Gastroesophageal sphincter (tissue), 4 donors: ENCODE results near the gene SLC25A33. TPM values are rescaled to one million over a fixed set of nuclear protein-coding genes. Genes with fewer than 3 reads are reported as not detected.

ENCODE experiments used
- ATAC-seq: fragments of 150-250 bp; one replicate; pipeline ENCODE4 v1.9.1; 2016; ENCODE audit warnings: mild to moderate bottlenecking, moderate library complexity
- H3K27ac ChIP-seq, 4 donors: fragments of 200-600 bp; sonication (generic) in 3 of 4; 1 replicate in 3 of 4; 2 replicates in 1 of 4; pipeline ENCODE4 v1.5.1; 2016 to 2019
- H3K27me3 ChIP-seq: fragments of 200-600 bp; sonication (generic); one replicate; pipeline ENCODE4 v1.5.1; 2019
- H3K36me3 ChIP-seq, 2 donors: fragments of 200-600 bp; sonication (generic); one replicate each; pipeline ENCODE4 v1.5.1; 2019; ENCODE audit warnings: control low read depth in 1 of 2
- H3K4me1 ChIP-seq, 3 donors: fragments of 200-600 bp; sonication (generic); 1 replicate in 2 of 3; 2 replicates in 1 of 3; pipeline ENCODE4 v1.5.1; 2016 to 2019; ENCODE audit warnings: control low read depth in 2 of 3
- H3K4me3 ChIP-seq, 2 donors: fragments of 200-600 bp; sonication (generic); one replicate each; pipeline ENCODE4 v1.5.1; 2019; ENCODE audit warnings: mild to moderate bottlenecking in 1 of 2, moderate library complexity in 1 of 2
- H3K9me3 ChIP-seq, 3 donors: fragments of 200-600 bp; sonication (generic); one replicate each; pipeline ENCODE4 v1.5.1; 2017 to 2019; ENCODE audit warnings: control low read depth in 2 of 3
- CTCF ChIP-seq, 4 experiments: fragments of 200-600 bp in 2 of 4; fragments of 450-650 bp in 2 of 4; sonication (generic) in 1 of 4; IDR thresholded peaks; one replicate each; pipeline ENCODE4 v1.5.1; 2017 to 2019; ENCODE audit warnings: antibody characterized with exemption in 4 of 4, mild to moderate bottlenecking in 2 of 4, moderate library complexity in 2 of 4
- EP300 ChIP-seq: sonication (generic); formaldehyde crosslinking; IDR thresholded peaks from one replicate; pipeline ENCODE4 v1.6.1; 2017; ENCODE audit warnings: antibody characterized with exemption, mild to moderate bottlenecking
- POLR2A ChIP-seq, 2 donors: fragments of 450-650 bp; IDR thresholded peaks; one replicate each; pipeline ENCODE4 v1.6.1; 2017; ENCODE audit warnings: antibody characterized with exemption in 2 of 2, mild to moderate bottlenecking in 2 of 2, moderate library complexity in 1 of 2
- POLR2AphosphoS5 ChIP-seq: sonication (generic); formaldehyde crosslinking; IDR thresholded peaks from one replicate; pipeline ENCODE4 v1.6.1; 2017; ENCODE audit warnings: antibody characterized with exemption
- WGBS, 2 donors: methylation state at CpG; one replicate each; pipeline ENCODE4 v1.1.5; 2018; ENCODE audit warnings: low coverage in 1 of 2; 5-methylcytosine and 5-hydroxymethylcytosine counted together
- total RNA-seq, 4 donors: library from RNA; depleted of rRNA; stranded (reverse); fragments of >200 nt; gene quantifications; one replicate each; pipeline ENCODE4 v1.1.0, GENCODE V29; 2016

Gene SLC25A33
- total RNA-seq, 4 donors from 2014 or later, result 7.0 to 11.5 (median 10.5) TPM

GRCh38 chr1:9575486-9575885 lies 36.2 kb downstream of the SLC25A33 start:
- no peak overlapping the region for H3K27ac ChIP-seq
- no peak for ATAC-seq
- no peaks in the 10 kb centered on the region for H3K9me3 ChIP-seq
- H3K4me1 ChIP-seq, result no peaks in the 10 kb centered on the region
- no peaks in the 10 kb centered on the region for H3K27me3 ChIP-seq
- TF ChIP-seq POLR2AphosphoS5, result no peak
- TF ChIP-seq EP300, result no peak
- TF ChIP-seq CTCF (IDR thresholded peaks at IDR 0.05), result no peak
- no peak for TF ChIP-seq POLR2A (IDR thresholded peaks at IDR 0.05)
- 72 to 85% methylated on average over 3 to 6 of the region's 6 CpGs for WGBS, 2 donors
- peaks cover 0 to 72% of the 10 kb centered on the region in 2 donors for H3K36me3 ChIP-seq
- no peak overlapping the region for H3K4me3 ChIP-seq

DNA sequence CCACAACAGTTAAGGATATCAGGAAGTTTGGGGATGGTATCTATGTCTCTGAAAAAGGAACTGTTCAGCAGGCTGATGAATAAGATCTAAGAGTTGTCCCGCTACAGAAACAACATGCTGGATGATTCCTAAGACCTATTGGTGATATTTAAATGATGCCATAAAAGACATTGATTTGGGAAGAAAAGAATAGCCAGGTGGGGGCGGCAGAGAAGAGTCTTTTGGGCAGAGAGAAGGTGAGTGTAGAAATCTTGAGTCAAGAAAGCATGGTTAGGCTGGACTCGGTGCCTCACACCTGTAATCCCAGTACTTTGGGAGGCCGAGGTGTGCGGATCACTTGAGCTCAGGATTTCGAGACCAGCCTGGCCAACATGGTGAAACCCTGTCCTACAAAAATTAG lies 37.6 kb downstream of the SLC25A33 start:
- H3K27ac ChIP-seq, result no peak overlapping the region
- no peaks in the 10 kb centered on the region for H3K4me1 ChIP-seq
- no peaks in the 10 kb centered on the region for H3K27me3 ChIP-seq
- peaks cover 0 to 76% of the 10 kb centered on the region in 2 donors for H3K36me3 ChIP-seq
- no peak for TF ChIP-seq EP300
- TF ChIP-seq POLR2AphosphoS5, result no peak
- no peak for TF ChIP-seq POLR2A (IDR thresholded peaks at IDR 0.05)
- no peak for TF ChIP-seq CTCF (IDR thresholded peaks at IDR 0.05)
- 90% methylated on average over 6 of the region's 6 CpGs; no CpG with 5 or more reads in 1 of the 2 donors for WGBS, 2 donors
- no peaks in the 10 kb centered on the region for H3K9me3 ChIP-seq
- H3K4me3 ChIP-seq, result no peak overlapping the region
- no peak for ATAC-seq

DNA sequence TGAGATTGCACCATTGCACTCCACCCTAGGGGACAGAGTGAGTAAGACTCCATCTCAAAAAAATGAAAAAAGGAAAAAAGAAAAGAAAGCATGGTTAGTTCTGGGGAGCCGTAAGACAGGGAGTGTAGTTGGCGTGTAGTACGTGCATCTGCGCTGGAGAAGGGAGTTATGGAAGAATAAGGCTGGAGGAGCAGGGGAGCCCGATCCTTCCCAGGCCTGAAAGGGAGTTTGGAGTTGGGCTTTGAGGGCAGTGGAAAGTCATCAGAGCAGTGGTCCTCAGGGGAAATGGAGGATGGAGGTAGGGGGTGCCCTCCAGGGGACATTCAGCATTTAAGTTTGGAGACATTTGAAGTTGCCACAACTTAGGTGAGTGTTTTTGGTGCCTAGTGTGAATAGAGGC lies 38.2 kb downstream of the SLC25A33 start:
- Histone ChIP-seq H3K27ac (no peak overlapping the region), H3K4me3 (no peak overlapping the region), H3K4me1 (no peaks in the 10 kb centered on the region), H3K9me3 (no peaks in the 10 kb centered on the region), H3K27me3 (no peaks in the 10 kb centered on the region), H3K36me3 (peaks cover 0 to 76% of the 10 kb centered on the region in 2 donors)
- ATAC-seq, result no peak
- TF ChIP-seq POLR2AphosphoS5 (no peak), EP300 (no peak)
- 81% methylated on average over 4 of the region's 5 CpGs; no CpG with 5 or more reads in 1 of the 2 donors for WGBS, 2 donors

DNA sequence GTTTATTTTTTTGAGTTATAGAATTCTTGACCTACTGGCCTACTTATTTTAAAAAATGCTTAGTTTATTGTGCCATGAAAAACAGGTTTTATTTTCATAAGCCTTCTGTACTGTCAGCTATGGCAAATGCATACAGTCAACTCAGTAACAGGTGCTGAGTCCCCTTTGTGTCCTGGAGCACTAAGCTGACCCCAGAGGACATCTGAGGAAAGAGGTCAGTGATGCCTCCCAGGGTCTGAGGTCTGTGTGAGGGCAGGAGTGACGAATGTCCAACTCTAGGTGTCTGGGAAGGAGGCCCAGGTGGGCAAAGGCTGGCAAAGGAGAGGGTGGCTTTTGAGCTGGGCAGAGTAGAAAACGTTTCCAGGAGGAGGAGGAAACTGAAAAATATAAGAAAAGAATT lies 41.7 kb downstream of the SLC25A33 start:
- ATAC-seq, result no peak
- H3K9me3 ChIP-seq, result no peaks in the 10 kb centered on the region
- no peak overlapping the region for H3K27ac ChIP-seq
- TF ChIP-seq EP300 (no peak), POLR2A (IDR thresholded peaks at IDR 0.05) (no peak), POLR2AphosphoS5 (no peak), CTCF (IDR thresholded peaks at IDR 0.05) (no peak)
- peaks cover 0 to 86% of the 10 kb centered on the region in 2 donors for H3K36me3 ChIP-seq
- no peak overlapping the region for H3K4me3 ChIP-seq
- WGBS, 2 donors, result 69 to 100% methylated on average over 1 of the region's 2 CpGs
- H3K27me3 ChIP-seq, result no peaks in the 10 kb centered on the region
- H3K4me1 ChIP-seq, result no peaks in the 10 kb centered on the region

DNA sequence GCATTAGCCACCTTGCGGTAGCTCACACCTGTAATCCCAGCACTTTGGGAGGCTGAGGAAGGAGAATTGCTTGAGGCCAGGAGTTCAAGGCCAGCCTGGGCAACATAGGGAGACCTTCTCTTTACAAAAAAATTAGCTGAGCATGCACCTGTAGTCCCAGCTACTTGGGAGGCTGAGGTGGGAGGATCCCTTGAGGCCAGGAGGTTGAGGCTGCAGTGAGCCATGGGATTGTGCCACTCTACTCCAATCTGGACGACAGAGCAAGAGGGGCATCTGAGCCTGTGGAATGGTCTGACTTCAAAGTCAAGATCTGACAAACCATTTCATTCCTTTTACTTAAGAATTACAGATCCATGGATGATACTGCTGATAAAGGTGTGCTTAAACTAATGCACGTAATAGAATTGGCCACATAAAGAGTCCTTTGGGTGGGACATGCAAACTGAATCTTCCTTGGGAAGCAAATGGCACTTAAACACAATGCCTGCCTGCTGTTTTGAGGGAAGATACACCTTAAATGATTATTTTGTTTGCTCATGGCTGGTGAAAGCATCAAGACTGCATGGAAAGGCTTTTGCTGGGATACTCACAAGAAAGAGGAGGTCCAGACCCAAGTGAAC lies 47.0 kb downstream of the SLC25A33 start:
- Histone ChIP-seq H3K27me3 (no peaks in the 10 kb centered on the region), H3K9me3 (no peaks in the 10 kb centered on the region), H3K4me3 (no peak overlapping the region), H3K27ac (no peak overlapping the region), H3K36me3 (peaks cover 0 to 35% of the 10 kb centered on the region in 2 donors), H3K4me1 (peaks cover 0 to 27% (median 9%) of the 10 kb centered on the region in 3 donors)
- TF ChIP-seq CTCF (IDR thresholded peaks at IDR 0.05), result no peak
- TF ChIP-seq POLR2AphosphoS5, result no peak
- ATAC-seq, result no peak
- WGBS, 2 donors, result 78 to 100% methylated on average over 1 of the region's 3 CpGs
